Measurements from ENCODE around the gene SLK. TPM values are rescaled to one million over a fixed set of nuclear protein-coding genes. Genes with fewer than 3 reads are reported as not detected.

Gene SLK
- total RNA-seq, 1 experiment from 2014 or later, result 15.1 TPM

GRCh38 chr10:104052431-104052830, 85.5 kb downstream of the SLK start:
- peak; percentile 94 for DNase-seq (ENCODE audit: low spot score)

DNA sequence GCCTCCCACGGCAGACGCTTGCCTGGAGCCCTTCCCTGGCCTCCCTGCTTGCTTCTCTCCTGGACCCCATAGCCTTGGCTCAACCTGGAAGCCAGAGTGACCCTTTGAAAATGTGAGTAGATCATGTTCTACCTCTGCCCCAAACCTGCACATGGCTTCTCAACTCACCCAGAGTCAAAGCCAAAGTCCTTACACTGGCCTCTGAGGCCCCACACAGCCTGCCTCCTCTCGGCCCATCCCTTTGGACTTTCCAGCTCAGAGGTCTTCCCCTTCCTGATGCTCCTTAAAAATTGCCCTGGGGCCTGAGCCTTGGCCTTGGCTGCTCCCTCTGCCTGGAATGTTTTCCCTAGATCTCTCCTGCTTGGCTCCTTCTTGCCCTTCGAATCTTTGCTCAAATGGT, 86.3 kb downstream of the SLK start:
- DNase-seq (ENCODE audit: low spot score), result no peak

- no peak for DNase-seq (ENCODE audit: low spot score)
Measured at GRCh38 chr10:104054430-104054829, 87.5 kb downstream of the SLK start.

DNA sequence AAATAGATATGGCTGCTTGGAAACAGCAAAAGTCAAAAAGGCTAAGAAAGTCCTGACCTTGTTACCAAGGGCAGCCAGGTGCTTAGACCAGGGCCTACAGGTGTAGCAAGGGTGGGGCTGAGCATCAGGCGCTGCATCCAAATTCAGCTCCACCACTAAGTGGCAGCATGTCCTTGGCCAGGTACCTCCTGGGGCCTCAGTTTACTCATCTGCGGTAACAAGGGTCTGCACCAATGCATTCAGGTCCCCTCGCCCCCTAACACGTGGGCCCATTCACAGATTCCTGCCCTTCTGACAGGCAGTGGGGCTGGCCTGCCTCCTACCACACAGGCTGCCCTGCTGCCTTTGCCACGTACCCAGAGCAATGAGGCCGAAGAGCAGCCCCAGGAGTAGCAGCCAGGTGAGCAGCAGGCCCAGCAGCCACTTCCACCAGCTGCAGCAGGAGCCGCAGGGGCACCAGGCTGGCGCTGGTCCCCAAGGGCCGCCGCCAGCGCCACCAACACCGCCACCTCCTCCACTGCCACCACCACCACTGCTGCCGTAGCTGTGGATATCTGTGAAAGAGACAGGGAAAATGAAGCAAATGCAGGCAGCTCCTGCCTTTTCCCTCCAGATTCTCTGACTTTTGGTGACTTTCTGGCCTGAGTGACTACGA, 89.8 kb downstream of the SLK start:
- DNase-seq (ENCODE audit: low spot score), result no peak

DNA sequence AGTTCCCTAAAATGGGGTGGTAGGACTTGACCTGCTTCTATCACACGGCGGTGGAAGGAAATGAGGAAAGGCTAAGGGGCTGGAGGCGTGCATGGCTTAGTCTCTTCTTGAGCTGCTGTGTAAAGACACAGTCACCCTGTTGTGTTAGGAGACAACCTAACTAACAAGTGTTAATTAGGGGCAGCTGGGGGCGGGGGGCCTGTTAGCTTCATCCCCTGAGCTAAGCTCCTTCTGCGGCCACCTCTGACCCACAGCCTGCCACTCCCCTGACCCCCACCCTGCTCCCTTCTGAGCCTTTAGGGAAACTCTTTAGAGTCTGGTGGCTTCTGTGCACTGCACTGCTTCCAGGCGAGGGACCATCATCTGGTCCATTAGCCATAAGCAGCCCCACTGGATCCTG, 90.8 kb downstream of the SLK start:
- no peak for DNase-seq (ENCODE audit: low spot score)

DNA sequence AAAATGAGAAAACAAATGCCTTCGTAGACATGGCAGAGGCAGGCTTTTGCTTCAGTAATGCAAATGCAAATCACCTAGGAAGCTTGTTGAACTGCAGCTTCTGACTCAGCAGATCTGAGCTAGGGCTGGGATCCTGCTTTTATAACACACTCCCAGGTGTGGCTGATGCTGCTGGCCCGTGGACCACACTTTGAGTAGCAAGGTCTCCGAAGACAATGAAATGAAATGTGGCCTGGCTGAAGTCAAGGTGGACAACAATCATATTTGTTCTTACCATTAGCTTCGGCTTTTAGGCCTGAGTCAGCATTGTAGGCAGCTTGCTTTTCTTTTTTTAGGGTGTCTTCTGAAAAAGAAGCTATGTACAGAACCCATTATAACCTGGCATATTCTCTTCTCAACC, 92.4 kb downstream of the SLK start:
- DNase-seq (ENCODE audit: low spot score), result no peak

GRCh38 chr10:104061196-104061595, 94.3 kb downstream of the SLK start:
- DNase-seq (ENCODE audit: low spot score), result no peak

GRCh38 chr10:104065748-104066147, 98.8 kb downstream of the SLK start:
- DNase-seq (ENCODE audit: low spot score), result no peak

DNA sequence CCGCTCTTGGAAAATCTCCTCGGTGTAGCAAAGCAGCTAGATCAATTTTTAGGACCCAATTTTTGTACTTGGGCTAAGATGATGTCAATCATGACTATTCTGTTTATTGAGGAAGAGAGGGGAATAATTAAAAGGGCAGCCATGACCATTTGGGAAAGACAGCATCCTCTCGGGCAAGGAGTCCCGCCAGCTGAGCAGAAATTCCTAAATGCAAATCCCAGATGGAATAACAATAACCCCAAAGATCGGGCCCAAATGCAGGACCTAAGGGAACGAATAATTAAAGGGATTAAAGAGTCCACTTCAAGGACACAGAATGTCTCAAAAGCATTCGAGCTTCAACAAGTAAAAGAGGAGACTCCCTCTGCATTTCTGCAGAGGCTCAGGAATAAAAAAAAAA, 100.0 kb downstream of the SLK start:
- no peak for DNase-seq (ENCODE audit: low spot score)

DNA sequence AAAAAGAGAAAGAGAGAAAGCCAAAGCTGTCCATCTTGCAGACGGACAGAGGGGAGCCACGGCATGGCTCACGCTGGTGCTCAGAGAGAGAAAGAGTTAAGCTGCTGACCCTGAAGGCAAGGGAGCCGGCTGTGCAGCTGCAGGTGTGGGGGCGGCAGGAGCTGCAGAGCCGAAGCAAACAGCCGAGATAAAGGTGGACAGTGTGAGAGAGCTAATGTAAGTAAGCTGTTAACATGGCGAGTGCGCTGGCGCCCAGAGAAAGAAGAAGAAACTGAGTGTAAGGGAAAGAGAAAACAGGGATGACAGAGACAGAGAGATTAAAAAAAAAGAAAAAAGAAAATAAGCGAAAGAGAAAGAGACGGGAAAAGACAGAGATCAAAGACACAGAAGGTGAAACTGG, 100.6 kb downstream of the SLK start:
- no peak for DNase-seq (ENCODE audit: low spot score)

GRCh38 chr10:104069613-104070012, 102.7 kb downstream of the SLK start:
- DNase-seq (ENCODE audit: low spot score), result no peak

GRCh38 chr10:104072786-104073185, 105.8 kb downstream of the SLK start:
- DNase-seq (ENCODE audit: low spot score), result no peak

- DNase-seq (ENCODE audit: low spot score), result no peak
Measured at GRCh38 chr10:104074505-104074904, 107.6 kb downstream of the SLK start.

GRCh38 chr10:104076743-104077160, 109.8 kb downstream of the SLK start:
- DNase-seq (ENCODE audit: low spot score), result no peak

DNA sequence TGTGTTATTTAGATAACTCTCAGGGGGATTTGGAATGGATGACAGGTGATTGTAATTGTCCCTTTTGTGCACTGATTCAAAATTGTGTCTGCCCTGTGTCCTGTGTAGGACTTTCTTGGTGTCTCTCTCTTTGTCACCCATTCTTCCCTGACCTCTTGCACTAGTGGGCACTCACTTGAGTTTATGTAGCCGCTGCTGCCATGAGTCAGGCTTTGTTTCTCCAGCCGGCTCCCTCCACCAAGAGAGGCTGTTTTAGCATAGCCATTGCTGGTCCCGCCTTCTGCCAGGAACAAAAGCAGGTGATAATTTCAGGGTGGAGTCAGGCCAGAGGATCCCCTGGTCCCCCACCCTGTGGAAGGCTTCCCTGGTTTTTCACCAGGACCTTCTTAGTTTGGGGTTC, 110.3 kb downstream of the SLK start:
- DNase-seq (ENCODE audit: low spot score), result no peak

GRCh38 chr10:104077663-104078151, 110.8 kb downstream of the SLK start:
- no peak for DNase-seq (ENCODE audit: low spot score)

Small RNAs within 50 kb of the gene (small RNA-seq; reads per million reads assigned to genes)
- gene RN7SL524P, result not detected

Other genes starting within 250 kb of the SLK start
- 2.7 and 3.0 TPM in 2 replicates for gene SH3PXD2A, start 111.6 kb upstream of the SLK start, total RNA-seq (2014; rRNA removed; shearing (Covaris generic))
- gene STN1, start 49.0 kb upstream of the SLK start, total RNA-seq (2014; rRNA removed; shearing (Covaris generic)), result 18.3 and 20.0 TPM in 2 replicates
- 40.0 and 45.0 TPM in 2 replicates for gene COL17A1, start 118.7 kb downstream of the SLK start, total RNA-seq (2014; rRNA removed; shearing (Covaris generic))
- gene SFR1, start 155.0 kb downstream of the SLK start, total RNA-seq (2014; rRNA removed; shearing (Covaris generic)), result 3.2 and 4.1 TPM in 2 replicates